KMS-11 (cell line): ENCODE results near the gene TMTC1.

ENCODE experiments used
- H2AFZ ChIP-seq: fragments of 200-600 bp; sonication (generic); 2 replicates; pipeline ENCODE4 v1.6.1; 2016; ENCODE audit warnings: antibody characterized with exemption, mixed run types, low read depth
- H3K27ac ChIP-seq: fragments of 200-600 bp; sonication (generic); 2 replicates; pipeline ENCODE4 v1.6.1; 2016; ENCODE audit warnings: mild to moderate bottlenecking, mixed run types
- H3K27me3 ChIP-seq: fragments of 200-600 bp; sonication (generic); 2 replicates; pipeline ENCODE4 v1.6.1; 2017; ENCODE audit warnings: mild to moderate bottlenecking, low read depth, mixed run types, moderate library complexity; ENCODE audit not compliant: insufficient read depth
- H3K36me3 ChIP-seq: fragments of 200-600 bp; sonication (generic); 2 replicates; pipeline ENCODE4 v1.6.1; 2017; ENCODE audit warnings: mild to moderate bottlenecking, mixed run types; ENCODE audit not compliant: insufficient read depth
- H3K4me1 ChIP-seq: fragments of 200-600 bp; sonication (generic); 2 replicates; pipeline ENCODE4 v1.6.1; 2016; ENCODE audit warnings: mild to moderate bottlenecking, low read depth, mixed run types; ENCODE audit not compliant: poor library complexity, severe bottlenecking
- H3K4me2 ChIP-seq: fragments of 200-600 bp; sonication (generic); 2 replicates; pipeline ENCODE4 v1.7.0; 2016; ENCODE audit warnings: mild to moderate bottlenecking, mixed run types
- H3K4me3 ChIP-seq: fragments of 200-600 bp; sonication (generic); IDR thresholded peaks from 2 replicates; pipeline ENCODE4 v1.6.1; 2017; ENCODE audit warnings: low read depth, low read length, mixed read lengths; ENCODE audit not compliant: insufficient read depth
- H3K79me2 ChIP-seq: fragments of 200-600 bp; sonication (generic); 2 replicates; pipeline ENCODE4 v1.6.1; 2016; ENCODE audit warnings: low read depth, mixed run types; ENCODE audit not compliant: insufficient read depth
- H3K9ac ChIP-seq: fragments of 200-600 bp; sonication (generic); 2 replicates; pipeline ENCODE4 v1.6.1; 2016; ENCODE audit warnings: mild to moderate bottlenecking, mixed run types
- H4K20me1 ChIP-seq: fragments of 200-600 bp; sonication (generic); 2 replicates; pipeline ENCODE4 v1.6.1; 2016; ENCODE audit warnings: mild to moderate bottlenecking, mixed run types; ENCODE audit not compliant: insufficient read depth
- CTCF ChIP-seq: fragments of 200-600 bp; sonication (generic); conservative IDR thresholded peaks from 2 replicates; pipeline ENCODE4 v1.6.1; 2017; ENCODE audit warnings: low read depth, mild to moderate bottlenecking, antibody characterized with exemption, low read length, moderate library complexity, mixed read lengths

TMTC1 gene

GRCh38 chr12:29563636-29564035 is 220.1 kb downstream of the TMTC1 start:
- Histone ChIP-seq H3K36me3 (no peaks in the 10 kb centered on the region), H3K4me2 (no peak overlapping the region), H4K20me1 (no peaks in the 10 kb centered on the region), H3K27me3 (no peaks in the 10 kb centered on the region), H3K9ac (no peak overlapping the region), H3K27ac (no peak overlapping the region), H3K4me1 (no peaks in the 10 kb centered on the region), H3K4me3 (no peak overlapping the region), H2AFZ (no peak overlapping the region), H3K79me2 (no peaks in the 10 kb centered on the region)
- TF ChIP-seq CTCF: no peak

- no peaks in the 10 kb centered on the region for H4K20me1 ChIP-seq
Observed at GRCh38 chr12:29563071-29563470, 220.7 kb downstream of the TMTC1 start.

GRCh38 chr12:29562110-29562804 is 221.5 kb downstream of the TMTC1 start:
- no peaks in the 10 kb centered on the region for H3K4me1 ChIP-seq
- no peaks in the 10 kb centered on the region for H3K36me3 ChIP-seq
- no peak overlapping the region for H3K4me3 ChIP-seq
- H3K27me3 ChIP-seq: no peaks in the 10 kb centered on the region
- H3K4me2 ChIP-seq: no peak overlapping the region
- no peaks in the 10 kb centered on the region for H4K20me1 ChIP-seq
- H3K9ac ChIP-seq: no peak overlapping the region
- no peak overlapping the region for H2AFZ ChIP-seq
- H3K79me2 ChIP-seq: no peaks in the 10 kb centered on the region
- H3K27ac ChIP-seq: no peak overlapping the region
- TF ChIP-seq CTCF: no peak

More at GRCh38 chr12:29563071-29563470, 220.7 kb downstream of the TMTC1 start:
- no peaks in the 10 kb centered on the region for H3K27me3 ChIP-seq
- no peak overlapping the region for H3K27ac ChIP-seq
- H3K36me3 ChIP-seq: no peaks in the 10 kb centered on the region
- H3K4me2 ChIP-seq: no peak overlapping the region
- H3K4me1 ChIP-seq: no peaks in the 10 kb centered on the region
- no peak overlapping the region for H3K9ac ChIP-seq
- H3K79me2 ChIP-seq: no peaks in the 10 kb centered on the region
- H3K4me3 ChIP-seq: no peak overlapping the region
- no peak overlapping the region for H2AFZ ChIP-seq
- TF ChIP-seq CTCF: no peak

GRCh38 chr12:29561664-29562071 is 222.1 kb downstream of the TMTC1 start:
- Histone ChIP-seq H3K27me3 (no peaks in the 10 kb centered on the region), H3K27ac (no peak overlapping the region), H3K9ac (no peak overlapping the region), H3K4me1 (no peaks in the 10 kb centered on the region), H3K4me2 (no peak overlapping the region), H3K4me3 (no peak overlapping the region), H3K36me3 (no peaks in the 10 kb centered on the region), H3K79me2 (no peaks in the 10 kb centered on the region), H2AFZ (no peak overlapping the region), H4K20me1 (no peaks in the 10 kb centered on the region)
- TF ChIP-seq CTCF: no peak
